Measurements from ENCODE around the gene CLPTM1L.
A peak's percentile ranks its signal among the peaks of the same experiment; 100 is the strongest.
"Not testable (repeated sequence)": the region's sequence is repeated elsewhere in the genome, so short reads cannot be mapped to it uniquely, and the experiment has no call there.

The CLPTM1L gene

DNA sequence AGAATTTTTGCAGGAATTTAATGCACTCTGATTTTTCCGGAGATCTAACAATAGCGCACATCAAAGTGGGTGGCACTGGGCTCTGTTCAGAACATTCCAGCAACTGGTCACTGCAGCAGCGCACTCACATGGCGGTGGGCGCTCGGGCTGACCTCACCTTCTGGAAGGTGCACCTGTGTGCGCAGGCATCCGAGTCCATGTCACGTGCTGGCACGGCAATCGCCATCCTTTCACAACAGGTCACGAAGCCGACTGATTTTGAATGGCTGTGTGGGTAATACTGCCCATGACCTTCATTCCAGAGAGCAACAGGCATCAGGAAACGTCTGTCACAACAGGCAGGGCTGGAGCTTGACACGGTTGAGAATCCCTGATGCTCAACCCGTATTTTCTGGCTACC is 18.7 kb upstream of the CLPTM1L start:
- TF ChIP-seq ZFX (IDR thresholded peaks at IDR 0.05): no peak
- TF ChIP-seq, protein P1, sequence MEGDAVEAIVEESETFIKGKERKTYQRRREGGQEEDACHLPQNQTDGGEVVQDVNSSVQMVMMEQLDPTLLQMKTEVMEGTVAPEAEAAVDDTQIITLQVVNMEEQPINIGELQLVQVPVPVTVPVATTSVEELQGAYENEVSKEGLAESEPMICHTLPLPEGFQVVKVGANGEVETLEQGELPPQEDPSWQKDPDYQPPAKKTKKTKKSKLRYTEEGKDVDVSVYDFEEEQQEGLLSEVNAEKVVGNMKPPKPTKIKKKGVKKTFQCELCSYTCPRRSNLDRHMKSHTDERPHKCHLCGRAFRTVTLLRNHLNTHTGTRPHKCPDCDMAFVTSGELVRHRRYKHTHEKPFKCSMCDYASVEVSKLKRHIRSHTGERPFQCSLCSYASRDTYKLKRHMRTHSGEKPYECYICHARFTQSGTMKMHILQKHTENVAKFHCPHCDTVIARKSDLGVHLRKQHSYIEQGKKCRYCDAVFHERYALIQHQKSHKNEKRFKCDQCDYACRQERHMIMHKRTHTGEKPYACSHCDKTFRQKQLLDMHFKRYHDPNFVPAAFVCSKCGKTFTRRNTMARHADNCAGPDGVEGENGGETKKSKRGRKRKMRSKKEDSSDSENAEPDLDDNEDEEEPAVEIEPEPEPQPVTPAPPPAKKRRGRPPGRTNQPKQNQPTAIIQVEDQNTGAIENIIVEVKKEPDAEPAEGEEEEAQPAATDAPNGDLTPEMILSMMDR (conservative IDR thresholded peaks at IDR 0.05): no peak
- H3K27ac ChIP-seq: peak overlapping the region; percentile 74

GRCh38 chr5:1363160-1363559 is 18.3 kb upstream of the CLPTM1L start:
- peak overlapping the region; percentile 74 for H3K27ac ChIP-seq
- TF ChIP-seq, protein P1 (conservative IDR thresholded peaks at IDR 0.05): no peak
- TF ChIP-seq ZFX (IDR thresholded peaks at IDR 0.05): no peak

- H3K27ac ChIP-seq: peak overlapping the region; percentile 74
- no peak for TF ChIP-seq ZFX (IDR thresholded peaks at IDR 0.05)
- TF ChIP-seq, protein P1 (conservative IDR thresholded peaks at IDR 0.05): no peak
These were observed 17.5 kb upstream of the CLPTM1L start for GRCh38 chr5:1362242-1363015.

DNA sequence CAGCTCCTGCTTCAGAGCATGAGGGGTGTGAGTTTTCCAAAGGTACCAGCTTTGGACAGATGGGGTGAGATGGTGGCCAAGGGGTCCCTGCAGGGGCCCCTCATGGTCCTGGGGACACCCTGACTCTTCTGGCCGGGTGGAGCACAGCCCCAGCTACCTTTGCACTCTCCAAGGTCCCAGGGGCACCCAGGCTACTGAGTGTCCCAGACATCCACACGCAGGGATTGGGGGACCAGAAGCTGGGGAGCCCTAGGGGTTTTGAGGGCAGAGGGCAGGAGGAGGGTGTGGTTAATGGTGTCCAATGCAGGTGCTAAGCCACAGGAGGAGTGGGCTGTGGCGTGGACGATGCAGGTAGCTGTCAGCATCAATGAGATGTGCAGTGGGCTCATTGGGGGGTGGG is 16.0 kb upstream of the CLPTM1L start:
- TF ChIP-seq ZFX (IDR thresholded peaks at IDR 0.05): no peak
- TF ChIP-seq, protein P1 (conservative IDR thresholded peaks at IDR 0.05): no peak
- H3K27ac ChIP-seq: no peak overlapping the region

DNA sequence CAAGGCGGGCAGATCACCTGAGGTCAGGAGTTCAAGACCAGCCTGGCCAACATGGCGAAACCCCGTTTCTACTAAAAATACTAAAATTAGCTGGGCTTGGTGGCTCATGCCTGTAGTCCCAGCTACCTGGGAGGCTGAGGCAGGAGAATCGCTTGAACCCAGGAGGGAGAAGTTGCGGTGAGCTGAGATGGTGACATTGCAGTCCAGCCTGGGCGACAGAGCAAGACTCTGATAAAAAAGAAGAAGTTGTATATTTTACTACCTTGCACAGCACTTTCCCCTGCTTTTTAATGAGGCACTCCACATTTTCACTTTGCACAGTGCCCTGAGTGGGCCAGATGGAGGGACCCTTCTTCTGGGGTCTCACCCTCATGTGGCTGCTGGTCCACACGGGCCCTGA is 15.5 kb upstream of the CLPTM1L start:
- not testable (repeated sequence) for H3K27ac ChIP-seq

DNA sequence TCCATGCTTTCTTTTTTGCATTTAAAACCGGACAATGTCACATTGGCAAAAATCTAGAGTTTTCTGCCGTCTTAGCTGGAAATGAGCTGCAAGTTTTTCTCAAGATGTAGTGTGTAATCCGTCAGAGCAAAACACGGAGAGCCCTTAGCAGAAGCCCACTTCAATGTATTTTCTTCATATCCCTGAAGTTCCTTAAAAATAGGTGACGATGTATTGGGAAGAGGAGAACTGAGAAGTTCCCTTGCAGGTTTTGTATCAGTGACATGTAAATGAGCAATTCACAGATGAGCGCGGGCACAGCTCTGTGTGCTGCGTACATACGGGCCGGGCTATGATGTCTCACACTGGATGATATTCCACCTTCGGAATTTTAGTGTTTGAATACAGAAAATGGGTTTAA is 14.8 kb upstream of the CLPTM1L start:
- TF ChIP-seq, protein P1 (conservative IDR thresholded peaks at IDR 0.05): no peak
- no peak for TF ChIP-seq ZFX (IDR thresholded peaks at IDR 0.05)
- no peak overlapping the region for H3K27ac ChIP-seq

GRCh38 chr5:1359031-1359645 is 14.2 kb upstream of the CLPTM1L start:
- TF ChIP-seq, protein P1 (conservative IDR thresholded peaks at IDR 0.05): no peak
- no peak for TF ChIP-seq ZFX (IDR thresholded peaks at IDR 0.05)
- no peak overlapping the region for H3K27ac ChIP-seq

- no peak overlapping the region for H3K27ac ChIP-seq
- TF ChIP-seq, protein P1 (conservative IDR thresholded peaks at IDR 0.05): no peak
- no peak for TF ChIP-seq ZFX (IDR thresholded peaks at IDR 0.05)
These were observed 13.8 kb upstream of the CLPTM1L start for GRCh38 chr5:1358726-1359025.

Data from C4-2B (cell line).